Thyroid gland (tissue), 4 donors: ENCODE results near the gene B9D1.

Source experiments
- POLR2A ChIP-seq, 2 donors: fragments of 450-650 bp; IDR thresholded peaks; one replicate each; pipeline ENCODE4 v1.6.1; 2017; ENCODE audit warnings: antibody characterized with exemption in 2 of 2, mild to moderate bottlenecking in 2 of 2, moderate library complexity in 1 of 2
- TF ChIP-seq, protein P1 (sequence below), 6 experiments: fragments of 200-600 bp in 3 of 6; fragments of 450-650 bp in 3 of 6; sonication (generic) in 3 of 6; IDR thresholded peaks; one replicate each; pipeline ENCODE4 v1.5.1; 2016 to 2019; ENCODE audit warnings: antibody characterized with exemption in 6 of 6, mild to moderate bottlenecking in 2 of 6, inconsistent platforms in 1 of 6, moderate library complexity in 1 of 6

DNA sequence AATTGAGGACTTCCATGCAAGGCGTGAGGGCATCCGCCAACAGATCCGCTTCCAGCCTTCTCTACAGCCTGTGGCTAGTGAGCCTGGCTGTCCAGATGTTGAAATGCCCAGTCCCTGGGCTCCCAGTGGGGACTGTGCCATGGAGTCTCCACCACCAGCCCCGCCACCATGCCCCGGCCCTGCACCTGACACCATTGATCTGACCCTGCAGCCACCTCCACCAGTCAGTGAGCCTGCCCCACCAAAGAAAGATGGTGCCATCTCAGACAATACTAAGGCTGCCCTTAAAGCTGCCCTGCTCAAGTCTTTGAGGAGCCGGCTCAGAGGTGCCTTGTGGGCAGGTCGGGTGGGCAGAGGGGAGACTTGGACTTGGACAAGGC lies 18.8 kb upstream of the B9D1 start:
- TF ChIP-seq, protein P1, sequence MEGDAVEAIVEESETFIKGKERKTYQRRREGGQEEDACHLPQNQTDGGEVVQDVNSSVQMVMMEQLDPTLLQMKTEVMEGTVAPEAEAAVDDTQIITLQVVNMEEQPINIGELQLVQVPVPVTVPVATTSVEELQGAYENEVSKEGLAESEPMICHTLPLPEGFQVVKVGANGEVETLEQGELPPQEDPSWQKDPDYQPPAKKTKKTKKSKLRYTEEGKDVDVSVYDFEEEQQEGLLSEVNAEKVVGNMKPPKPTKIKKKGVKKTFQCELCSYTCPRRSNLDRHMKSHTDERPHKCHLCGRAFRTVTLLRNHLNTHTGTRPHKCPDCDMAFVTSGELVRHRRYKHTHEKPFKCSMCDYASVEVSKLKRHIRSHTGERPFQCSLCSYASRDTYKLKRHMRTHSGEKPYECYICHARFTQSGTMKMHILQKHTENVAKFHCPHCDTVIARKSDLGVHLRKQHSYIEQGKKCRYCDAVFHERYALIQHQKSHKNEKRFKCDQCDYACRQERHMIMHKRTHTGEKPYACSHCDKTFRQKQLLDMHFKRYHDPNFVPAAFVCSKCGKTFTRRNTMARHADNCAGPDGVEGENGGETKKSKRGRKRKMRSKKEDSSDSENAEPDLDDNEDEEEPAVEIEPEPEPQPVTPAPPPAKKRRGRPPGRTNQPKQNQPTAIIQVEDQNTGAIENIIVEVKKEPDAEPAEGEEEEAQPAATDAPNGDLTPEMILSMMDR (IDR thresholded peaks at IDR 0.05), result no peak
- TF ChIP-seq POLR2A (IDR thresholded peaks at IDR 0.05), result no peak
